T-cell (primary cell): ENCODE measurements around the gene NUPR1. TPM values are rescaled to one million over a fixed set of nuclear protein-coding genes. Genes with fewer than 3 reads are reported as not detected.

Experiments
- ATAC-seq, 4 experiments: fragments of 200-7000 bp in 3 of 4; fragments of 150-1000 bp in 1 of 4; cut with Tn5 transposase; replicated peaks in 1 of 4; 1 replicate in 3 of 4; 2 replicates in 1 of 4; pipeline ENCODE4 v1.10.0; 2021; ENCODE audit warnings: moderate library complexity in 3 of 4, mild to moderate bottlenecking in 2 of 4, moderate number of reproducible peaks in 1 of 4
- CTCF ChIA-PET, 2 donors: fragments of 300-600 bp; sonication (Branson Sonifier 250); formaldehyde crosslinking; loops; one replicate each; lab custom pipeline; 2022; ENCODE audit warnings: antibody characterized with exemption in 2 of 2; lab: Charles Lee
- POLR2A ChIA-PET, 2 donors: fragments of 300-600 bp; sonication (Branson Sonifier 250); formaldehyde crosslinking; loops; one replicate each; lab custom pipeline; 2022; ENCODE audit warnings: antibody characterized with exemption in 2 of 2; lab: Charles Lee
- DNase-seq, 35 experiments: peaks; one replicate each; pipeline versions ENCODE4 v3.0.0 to v3.0.0-alpha.2; 2013 to 2023
- H3K27ac ChIP-seq: one replicate; pipeline ENCODE4 v1.5.1; 2013; ENCODE audit warnings: low read length
- H3K27me3 ChIP-seq, 2 experiments: replicated peaks in 1 of 2; 1 replicate in 1 of 2; 2 replicates in 1 of 2; pipeline versions ENCODE4 v1.6.1 to v1.7.0; 2013; ENCODE audit warnings: low read length in 1 of 2, mixed read lengths in 1 of 2; ENCODE audit not compliant: control insufficient read depth in 2 of 2, insufficient read depth in 2 of 2; ENCODE audit errors: extremely low read depth in 1 of 2
- H3K36me3 ChIP-seq, 2 donors: 1 replicate in 1 of 2; 2 replicates in 1 of 2; pipeline versions ENCODE4 v1.6.1 to v1.7.0; 2013; ENCODE audit warnings: low read length in 1 of 2; ENCODE audit not compliant: control insufficient read depth in 2 of 2, insufficient read depth in 1 of 2; ENCODE audit errors: extremely low read depth in 1 of 2
- H3K4me1 ChIP-seq, 2 experiments: 1 replicate in 1 of 2; 2 replicates in 1 of 2; pipeline versions ENCODE4 v1.6.1 to v1.7.0; 2013; ENCODE audit warnings: low read length in 2 of 2, mixed read lengths in 1 of 2; ENCODE audit not compliant: insufficient read depth in 2 of 2, control insufficient read depth in 1 of 2; ENCODE audit errors: extremely low read depth in 1 of 2
- H3K4me3 ChIP-seq, 2 donors: 1 replicate in 1 of 2; 2 replicates in 1 of 2; pipeline versions ENCODE4 v1.5.1 to v1.7.0; 2013; ENCODE audit warnings: mild to moderate bottlenecking in 2 of 2, low read length in 1 of 2, moderate library complexity in 1 of 2; ENCODE audit not compliant: control insufficient read depth in 1 of 2; ENCODE audit errors: extremely low read depth in 1 of 2
- H3K9me3 ChIP-seq: 2 replicates; pipeline ENCODE4 v1.7.0; 2013
- H3K27ac Mint-ChIP-seq, 2 donors: one replicate each; pipeline ENCODE4 v1.8.0; 2020 to 2021; ENCODE audit warnings: mild to moderate bottlenecking in 2 of 2, mixed read lengths in 2 of 2
- H3K27me3 Mint-ChIP-seq, 2 donors: one replicate each; pipeline ENCODE4 v1.8.0; 2021 to 2022; ENCODE audit warnings: mixed read lengths in 2 of 2
- H3K36me3 Mint-ChIP-seq: one replicate; pipeline ENCODE4 v1.8.0; 2021; ENCODE audit warnings: mixed read lengths
- H3K4me1 Mint-ChIP-seq, 3 donors: one replicate each; pipeline ENCODE4 v1.8.0; 2020 to 2022; ENCODE audit warnings: mixed read lengths in 3 of 3, mild to moderate bottlenecking in 1 of 3
- H3K4me3 Mint-ChIP-seq, 3 donors: one replicate each; pipeline ENCODE4 v1.8.0; 2020 to 2022; ENCODE audit warnings: mild to moderate bottlenecking in 3 of 3, mixed read lengths in 3 of 3, moderate library complexity in 3 of 3
- H3K9me3 Mint-ChIP-seq, 3 donors: one replicate each; pipeline ENCODE4 v1.8.0; 2020 to 2022; ENCODE audit warnings: mixed read lengths in 3 of 3
- WGBS: methylation state at CpG from one replicate; pipeline ENCODE4 v1.1.5; 2013; ENCODE audit warnings: missing lambda C conversion rate; ENCODE audit not compliant: insufficient coverage; 5-methylcytosine and 5-hydroxymethylcytosine counted together
- total RNA-seq, 35 experiments: library from RNA in 6 of 35; stranded (reverse) in 6 of 35; fragments of 120-200 nt in 1 of 35; gene quantifications; one replicate each; pipeline versions ENCODE4 v1.2.1 to v1.2.4 and lab custom pipeline; 2013 to 2026

NUPR1 gene
- total RNA-seq, 5 donors from 2014 or later (not counting 1 experiment from before 2014, with no cell fraction given) = 0.70 to 0.99 (median 0.98) TPM; not detected in 2

DNA sequence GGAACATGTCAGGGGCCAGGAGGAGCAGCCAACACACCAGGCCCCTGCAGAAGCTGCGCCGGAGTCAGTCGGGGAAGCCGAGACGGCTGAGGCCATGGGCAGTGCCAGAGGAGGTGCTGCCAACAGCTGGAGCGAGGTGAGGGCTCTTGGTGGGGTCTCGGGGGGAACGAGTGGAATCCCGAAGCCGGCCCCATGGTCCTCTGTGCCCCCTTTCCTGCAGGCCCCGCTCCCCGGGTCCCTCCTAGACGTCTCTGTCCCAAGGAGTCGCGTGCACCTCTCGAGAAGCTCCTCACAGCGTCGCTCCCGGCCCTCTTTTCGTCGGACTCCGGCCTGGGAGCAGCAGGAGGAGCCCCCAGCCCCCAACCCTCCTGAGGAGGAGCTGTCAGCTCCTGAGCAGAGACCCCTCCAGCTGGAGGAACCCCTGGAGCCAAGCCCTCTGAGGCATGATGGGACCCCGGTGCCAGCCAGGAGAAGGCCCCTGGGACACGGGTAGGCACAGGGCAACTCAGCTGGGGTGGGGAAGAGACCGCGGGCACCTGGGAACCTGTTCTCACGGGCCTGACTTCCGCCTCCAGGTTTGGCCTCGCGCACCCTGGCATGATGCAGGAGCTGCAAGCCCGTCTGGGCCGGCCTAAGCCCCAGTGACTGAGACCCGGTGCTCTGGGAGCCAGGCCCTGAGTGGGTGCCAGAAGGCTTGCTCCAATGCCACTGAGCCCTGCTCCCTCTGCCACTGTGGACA, 40.7 kb downstream of the NUPR1 start:
- Histone ChIP-seq H3K4me1 (peaks cover 6 to 55% of the 10 kb centered on the region in 2 experiments), H3K9me3 (no peaks in the 10 kb centered on the region), H3K4me3 (no peak overlapping the region), H3K27ac (no peak overlapping the region), H3K36me3 (peaks cover 0 to 17% of the 10 kb centered on the region in 2 donors), H3K27me3 (no peaks in the 10 kb centered on the region)
- Mint-ChIP-seq H3K36me3 (peaks cover 7% of the 10 kb centered on the region), H3K4me1 (peaks cover 46 to 58% (median 58%) of the 10 kb centered on the region in 3 donors), H3K4me3 (peak overlapping the region in 1 of 3 donors; percentile 96), H3K27me3 (no peaks in the 10 kb centered on the region), H3K27ac (peak overlapping the region; percentile 50 to 97), H3K9me3 (no peaks in the 10 kb centered on the region)
- ChIA-PET POLR2A (no interaction called here), CTCF (no interaction called here)
- 98% methylated on average over 32 of the region's 33 CpGs for WGBS
- DNase-seq (no peak), ATAC-seq (no peak)

DNA sequence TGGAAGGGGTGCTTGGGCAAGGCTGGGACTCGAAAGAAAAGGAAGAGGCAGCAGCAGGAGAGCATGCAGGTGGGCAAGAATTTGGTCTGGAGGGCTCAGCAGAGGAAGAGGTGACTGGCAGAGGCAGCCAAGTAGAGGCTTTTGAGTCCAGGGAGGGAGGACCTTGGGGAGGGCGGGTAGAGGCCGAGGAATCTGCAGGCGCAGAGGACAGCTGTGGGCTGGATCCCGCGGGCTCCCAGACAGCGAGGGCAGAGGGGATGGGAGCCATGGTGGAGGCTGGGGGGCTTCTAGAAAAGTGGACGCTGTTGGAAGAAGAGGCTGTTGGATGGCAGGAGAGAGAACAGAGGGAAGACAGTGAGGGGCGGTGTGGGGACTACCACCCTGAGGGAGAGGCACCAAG, 41.4 kb downstream of the NUPR1 start:
- Mint-ChIP-seq H3K36me3 (peaks cover 7% of the 10 kb centered on the region), H3K4me3 (peak overlapping the region in 1 of 3 donors; percentile 96), H3K9me3 (no peaks in the 10 kb centered on the region), H3K27ac (peak overlapping the region; percentile 97 to 100), H3K4me1 (peaks cover 50 to 63% (median 61%) of the 10 kb centered on the region in 3 donors), H3K27me3 (no peaks in the 10 kb centered on the region)
- ChIA-PET CTCF (interaction anchor here in 1 of 2 donors (0.6 kb wide), 1 partner anchor 12 kb away, joined by 4 read pairs; no protein-coding TSS in a partner anchor), POLR2A (no interaction called here)
- H3K4me3 ChIP-seq = no peak overlapping the region
- peaks cover 9 to 61% of the 10 kb centered on the region in 2 experiments for H3K4me1 ChIP-seq
- no peaks in the 10 kb centered on the region for H3K27me3 ChIP-seq
- no peak for DNase-seq
- H3K27ac ChIP-seq = no peak overlapping the region
- no peak for ATAC-seq
- no peaks in the 10 kb centered on the region for H3K9me3 ChIP-seq
- 96% methylated on average over 8 of the region's 9 CpGs for WGBS
- peaks cover 0 to 17% of the 10 kb centered on the region in 2 donors for H3K36me3 ChIP-seq

DNA sequence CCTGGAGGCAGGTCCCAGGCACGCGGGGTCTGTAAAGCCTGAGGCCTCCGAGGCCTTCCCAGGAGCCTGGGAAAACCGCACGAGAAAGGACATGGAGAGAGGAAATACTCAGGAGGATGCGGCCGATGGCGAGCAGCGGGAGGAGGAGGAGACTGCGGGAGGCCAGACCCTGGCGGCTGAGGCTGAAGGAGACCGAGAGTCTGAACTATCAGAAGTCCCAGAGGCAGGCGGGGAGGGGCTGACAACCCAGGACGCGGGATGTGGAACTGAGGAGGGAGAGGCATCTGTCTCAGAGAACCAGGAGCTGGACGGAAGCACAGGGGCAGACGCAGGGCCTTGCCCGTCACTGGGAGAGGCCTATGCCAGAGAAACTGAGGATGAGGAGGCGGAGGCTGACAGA, 41.9 kb downstream of the NUPR1 start:
- WGBS = 94% methylated on average over 18 of the region's 19 CpGs
- POLR2A ChIA-PET = no interaction called here
- H3K4me3 Mint-ChIP-seq = peak overlapping the region in 1 of 3 donors; percentile 96
- peak overlapping the region; percentile 84 for H3K27ac ChIP-seq
- peak overlapping the region; percentile 97 to 100 for H3K27ac Mint-ChIP-seq
- peaks cover 9 to 61% of the 10 kb centered on the region in 2 experiments for H3K4me1 ChIP-seq
- H3K9me3 ChIP-seq = no peaks in the 10 kb centered on the region
- no peaks in the 10 kb centered on the region for H3K27me3 Mint-ChIP-seq
- no peak for DNase-seq
- peaks cover 55 to 69% (median 67%) of the 10 kb centered on the region in 3 donors for H3K4me1 Mint-ChIP-seq
- H3K36me3 ChIP-seq = peaks cover 0 to 17% of the 10 kb centered on the region in 2 donors
- no peak for ATAC-seq
- CTCF ChIA-PET = interaction anchor here in 1 of 2 donors (0.6 kb wide), 2 partner anchors 8 to 12 kb away, joined by 3 to 4 read pairs; no protein-coding TSS in a partner anchor
- no peak overlapping the region for H3K4me3 ChIP-seq
- no peaks in the 10 kb centered on the region for H3K9me3 Mint-ChIP-seq
- H3K36me3 Mint-ChIP-seq = peaks cover 7% of the 10 kb centered on the region
- H3K27me3 ChIP-seq = no peaks in the 10 kb centered on the region

DNA sequence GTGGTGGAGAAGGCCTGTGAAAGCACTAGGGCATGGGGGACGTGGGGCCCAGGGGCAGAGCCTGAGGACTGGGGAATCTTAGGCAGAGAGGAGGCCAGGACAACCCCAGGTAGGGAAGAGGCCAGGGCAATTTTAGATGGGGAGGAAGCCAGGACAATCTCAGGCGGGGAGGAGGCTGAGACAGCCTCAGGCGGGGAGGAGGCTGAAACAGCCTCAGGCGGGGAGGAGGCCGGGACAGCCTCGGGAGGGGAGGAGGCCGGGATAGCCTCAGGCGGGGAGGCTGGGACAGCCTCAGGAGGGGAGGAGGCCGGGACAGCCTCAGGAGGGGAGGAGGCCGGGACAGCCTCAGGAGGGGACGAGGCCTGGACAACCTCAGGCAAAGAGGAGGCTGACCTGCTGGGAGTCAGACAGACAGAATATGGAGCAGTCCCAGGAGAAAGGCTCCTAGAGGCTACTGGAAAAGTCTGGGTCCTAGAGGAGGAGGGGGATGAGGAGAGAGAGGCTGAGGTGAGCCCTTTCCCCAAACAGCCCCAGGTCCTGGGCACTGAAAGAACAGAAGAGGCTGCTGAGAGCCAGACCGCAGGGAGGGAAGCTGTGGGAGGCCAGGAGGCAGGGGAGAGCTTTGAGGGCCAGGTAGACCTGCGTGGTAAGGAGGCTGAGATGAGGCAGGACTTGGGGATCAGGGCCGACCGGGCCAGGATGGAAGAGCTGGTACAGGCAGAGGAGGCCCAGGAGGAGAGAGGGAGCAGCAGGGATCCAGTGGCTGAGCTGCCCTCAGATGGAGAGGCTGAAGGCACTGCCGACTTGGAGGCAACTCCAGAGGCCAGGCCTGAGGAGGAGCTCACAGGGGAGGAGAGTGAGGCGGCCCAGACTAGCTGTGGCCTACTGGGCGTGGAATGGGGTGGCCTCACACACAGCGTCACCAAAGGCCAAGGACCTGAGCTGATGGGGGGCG, 42.7 kb downstream of the NUPR1 start:
- H3K27me3 ChIP-seq = no peaks in the 10 kb centered on the region
- Mint-ChIP-seq H3K36me3 (peaks cover 7% of the 10 kb centered on the region), H3K4me1 (peaks cover 60 to 74% (median 73%) of the 10 kb centered on the region in 3 donors), H3K4me3 (peak overlapping the region; percentile 74 to 96 (median 83)), H3K27me3 (no peaks in the 10 kb centered on the region), H3K9me3 (no peaks in the 10 kb centered on the region), H3K27ac (peak overlapping the region; percentile 97 to 100)
- peaks cover 12 to 68% of the 10 kb centered on the region in 2 experiments for H3K4me1 ChIP-seq
- no peaks in the 10 kb centered on the region for H3K9me3 ChIP-seq
- DNase-seq (no peak), ATAC-seq (no peak)
- H3K36me3 ChIP-seq = peaks cover 0 to 17% of the 10 kb centered on the region in 2 donors
- WGBS = 80% methylated on average over 15 of the region's 20 CpGs
- H3K4me3 ChIP-seq = peak overlapping the region in 1 of 2 donors; percentile 78
- ChIA-PET POLR2A (no interaction called here), CTCF (interaction anchor here in 1 of 2 donors (0.6 kb wide), 1 partner anchor 8 kb away, joined by 3 read pairs; no protein-coding TSS in a partner anchor)
- H3K27ac ChIP-seq = peak overlapping the region; percentile 84

DNA sequence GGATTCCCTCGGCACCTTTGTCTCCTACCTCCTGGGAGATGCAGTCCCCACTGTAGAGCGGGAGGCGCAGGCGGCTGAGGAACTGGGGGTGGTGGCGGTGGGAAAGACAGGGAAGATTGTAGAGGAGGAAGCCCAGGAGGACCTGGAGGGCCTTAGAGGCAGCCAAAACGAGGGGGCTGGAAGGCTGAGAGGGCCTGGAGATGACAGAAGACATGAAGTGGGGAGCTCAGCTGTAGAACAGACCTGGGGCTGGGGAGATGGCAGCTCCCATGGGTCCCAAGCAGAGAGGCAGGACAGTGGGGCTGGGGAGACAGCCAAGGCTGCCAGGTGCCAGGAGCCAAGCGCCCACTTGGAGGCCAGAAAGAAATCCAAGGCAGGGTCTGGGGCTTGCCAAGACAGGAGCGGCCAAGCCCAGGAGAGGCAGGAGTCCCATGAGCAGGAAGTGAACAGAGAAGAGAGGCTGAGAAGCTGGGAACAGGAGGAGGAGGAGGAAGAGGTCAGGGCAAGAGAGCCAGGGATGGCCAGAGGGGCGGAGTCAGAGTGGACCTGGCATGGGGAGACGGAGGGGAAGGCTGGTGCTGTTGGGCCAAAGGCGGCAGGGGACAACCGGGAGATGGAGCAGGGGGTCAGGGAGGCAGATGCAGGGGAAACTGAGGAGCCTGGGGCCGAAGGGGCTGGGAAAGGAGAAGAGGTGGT, 43.5 kb downstream of the NUPR1 start:
- H3K4me1 Mint-ChIP-seq = peaks cover 60 to 72% (median 69%) of the 10 kb centered on the region in 3 donors
- POLR2A ChIA-PET = no interaction called here
- no peak for DNase-seq

More for the DNA sequence above, 43.5 kb downstream of the NUPR1 start:
- WGBS = 91% methylated on average over 9 of the region's 13 CpGs
- CTCF ChIA-PET = no interaction called here
- Mint-ChIP-seq H3K4me3 (peak overlapping the region; percentile 74 to 96 (median 83)), H3K27ac (peak overlapping the region; percentile 97 to 100), H3K36me3 (peaks cover 7% of the 10 kb centered on the region), H3K27me3 (no peaks in the 10 kb centered on the region), H3K9me3 (no peaks in the 10 kb centered on the region)
- H3K36me3 ChIP-seq = peaks cover 0 to 17% of the 10 kb centered on the region in 2 donors
- peak overlapping the region; percentile 58 to 78 for H3K4me3 ChIP-seq
- ATAC-seq = no peak
- H3K27me3 ChIP-seq = no peaks in the 10 kb centered on the region
- no peaks in the 10 kb centered on the region for H3K9me3 ChIP-seq
- H3K27ac ChIP-seq = peak overlapping the region; percentile 84
- peaks cover 13 to 76% of the 10 kb centered on the region in 2 experiments for H3K4me1 ChIP-seq
